Stimulated activated CD4-positive, alpha-beta T cell treated with anti-CD3 and anti-CD28 coated beads, Interleukin-12 subunit alpha, Interleukin-12 subunit beta, amount 100 ng/mL, for 4 hours (primary cell): Measurements from ENCODE around the gene TERF2IP.

ENCODE experiments used
- DNase-seq: peaks from one replicate; pipeline ENCODE4 v3.0.0-alpha.2; 2020

Gene TERF2IP, protein sequence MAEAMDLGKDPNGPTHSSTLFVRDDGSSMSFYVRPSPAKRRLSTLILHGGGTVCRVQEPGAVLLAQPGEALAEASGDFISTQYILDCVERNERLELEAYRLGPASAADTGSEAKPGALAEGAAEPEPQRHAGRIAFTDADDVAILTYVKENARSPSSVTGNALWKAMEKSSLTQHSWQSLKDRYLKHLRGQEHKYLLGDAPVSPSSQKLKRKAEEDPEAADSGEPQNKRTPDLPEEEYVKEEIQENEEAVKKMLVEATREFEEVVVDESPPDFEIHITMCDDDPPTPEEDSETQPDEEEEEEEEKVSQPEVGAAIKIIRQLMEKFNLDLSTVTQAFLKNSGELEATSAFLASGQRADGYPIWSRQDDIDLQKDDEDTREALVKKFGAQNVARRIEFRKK

GRCh38 chr16:75647492-75648264 is at the start of gene TERF2IP, which contains the start of gene KARS1:
TSS of gene TERF2IP (plus strand) at chr16:75647773. CDS start at chr16:75647883, 110 bp downstream.
TSS of gene KARS1 (minus strand) at chr16:75647665. CDS start at chr16:75647639, 26 bp downstream.
- DNase-seq, result peak; percentile 91

GRCh38 chr16:75599452-75600277 is 47.9 kb upstream of the TERF2IP start:
- DNase-seq, result no peak

GRCh38 chr16:75603241-75603640 is 44.3 kb upstream of the TERF2IP start:
- DNase-seq, result no peak

GRCh38 chr16:75606507-75606906 is 41.1 kb upstream of the TERF2IP start:
- DNase-seq, result no peak

DNA sequence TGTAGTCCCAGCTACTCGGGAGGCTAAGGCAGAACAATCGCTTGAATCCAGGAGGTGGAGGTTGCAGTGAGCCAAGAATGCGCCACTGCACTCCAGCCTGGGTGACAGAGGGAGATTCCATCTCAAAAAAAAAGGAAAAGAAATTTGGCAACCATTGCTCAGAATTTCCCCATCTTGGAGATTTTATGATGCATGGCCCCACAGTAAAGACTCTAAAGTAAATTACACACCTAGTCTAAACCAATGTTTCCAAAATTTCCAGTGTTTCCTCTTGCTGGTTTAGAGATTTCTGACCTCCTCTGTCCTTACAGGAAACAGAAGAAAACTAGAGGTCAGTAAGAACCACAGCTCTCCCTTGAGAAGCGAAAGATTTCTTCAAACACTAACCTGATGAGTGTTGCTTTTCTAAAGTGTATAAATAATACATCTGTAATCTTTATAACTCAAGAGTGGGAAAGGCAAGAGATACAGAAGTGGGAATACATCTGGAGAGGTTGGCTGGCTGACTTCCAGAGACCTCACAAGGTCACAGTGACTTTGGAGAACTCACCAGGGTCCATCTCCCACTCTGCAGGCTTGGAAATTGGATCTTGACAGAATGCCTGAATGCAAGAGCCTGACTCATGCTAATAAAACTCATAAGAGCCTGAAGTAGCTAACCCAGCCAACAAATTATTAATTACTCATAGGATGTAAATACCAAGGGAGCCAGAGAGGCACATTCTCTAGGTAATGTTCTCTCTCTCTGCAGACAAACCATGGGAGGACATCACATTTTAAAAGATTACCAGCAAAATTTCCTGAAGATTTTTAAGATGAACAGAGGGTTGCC is 33.3 kb upstream of the TERF2IP start:
- no peak for DNase-seq

- no peak for DNase-seq
These were observed 32.0 kb upstream of the TERF2IP start for GRCh38 chr16:75615619-75616018.

- DNase-seq, result no peak
These were observed 31.0 kb upstream of the TERF2IP start for GRCh38 chr16:75616521-75617010.

DNA sequence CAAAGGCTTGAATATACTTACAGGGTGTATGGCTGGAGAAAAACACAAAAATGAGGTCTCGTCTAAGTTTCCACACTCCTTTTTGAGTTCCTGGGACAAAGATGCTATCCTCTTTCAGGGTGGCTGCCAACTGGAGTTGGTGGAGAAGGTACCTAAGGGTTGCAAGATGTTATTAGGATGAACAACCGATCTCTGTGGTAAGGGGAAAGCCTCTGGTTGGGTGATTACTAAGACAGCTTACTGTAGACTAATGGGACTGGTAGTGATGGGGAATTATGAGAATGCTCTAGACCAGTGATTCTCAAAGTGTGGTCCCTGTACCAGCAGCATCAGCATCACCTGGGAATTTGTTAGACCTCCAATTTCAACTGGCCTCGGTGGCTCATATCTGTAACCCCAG is 30.5 kb upstream of the TERF2IP start:
- no peak for DNase-seq

GRCh38 chr16:75618780-75619179 is 28.8 kb upstream of the TERF2IP start:
- no peak for DNase-seq

DNA sequence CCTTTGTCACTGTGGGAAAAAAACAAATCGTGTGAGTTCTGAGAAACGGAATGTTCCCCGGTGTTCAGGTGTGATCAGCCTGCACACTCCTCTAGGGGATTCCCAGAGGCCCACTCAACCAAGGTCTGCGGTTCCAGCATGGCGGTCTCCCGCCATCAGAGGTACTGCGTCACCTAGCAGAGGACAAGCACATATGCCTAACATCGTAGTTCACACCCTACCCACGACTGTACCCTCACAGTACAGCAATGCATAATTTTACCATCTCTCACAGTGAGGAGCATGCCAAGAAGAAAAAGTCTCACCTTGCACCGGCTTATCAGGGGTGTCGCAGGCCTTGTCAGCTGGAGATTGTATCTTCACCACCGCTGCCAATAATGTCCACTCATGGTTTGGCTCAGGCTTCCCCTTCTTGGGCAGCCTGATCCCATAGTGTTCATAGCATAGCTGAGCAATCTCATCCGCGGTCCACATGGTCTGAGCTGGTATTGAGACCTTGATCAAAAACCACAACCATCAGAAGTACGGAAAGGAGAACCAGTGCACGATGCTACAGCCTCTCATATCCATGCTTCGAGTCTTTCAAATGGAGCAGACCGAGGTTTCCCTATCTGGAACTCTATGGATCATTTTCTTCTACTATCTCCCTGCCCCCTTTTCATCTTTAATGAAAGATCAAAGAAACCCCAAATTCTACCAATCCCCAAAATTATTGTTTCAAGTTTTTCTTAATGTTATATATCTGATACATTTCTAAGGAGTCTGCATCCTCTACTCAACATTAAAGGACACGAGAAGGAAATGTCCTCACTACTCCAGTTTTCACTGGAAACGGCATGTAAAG is 27.0 kb upstream of the TERF2IP start:
- no peak for DNase-seq

DNA sequence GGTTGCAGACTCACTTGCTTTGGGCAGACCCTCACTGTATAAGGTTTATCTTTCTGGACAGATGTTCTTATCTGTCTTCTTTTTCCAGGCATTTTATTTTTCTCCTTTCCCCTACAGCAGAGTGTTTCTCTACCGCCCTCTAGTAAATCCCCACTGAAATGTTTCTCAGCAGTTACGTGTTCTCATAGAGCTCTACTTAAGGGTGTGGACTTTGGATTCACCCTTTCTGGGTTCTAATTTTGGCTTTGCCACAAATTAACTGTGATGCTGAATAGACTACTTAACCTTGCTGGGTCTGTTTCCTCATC is 26.4 kb upstream of the TERF2IP start:
- no peak for DNase-seq

- peak; percentile 96 for DNase-seq
These were observed 24.6 kb upstream of the TERF2IP start, which contains the start of gene ADAT1 for GRCh38 chr16:75622761-75623605. TSS of gene ADAT1 (minus strand) at chr16:75623281. CDS start at chr16:75620799, 2,482 bp downstream.

DNA sequence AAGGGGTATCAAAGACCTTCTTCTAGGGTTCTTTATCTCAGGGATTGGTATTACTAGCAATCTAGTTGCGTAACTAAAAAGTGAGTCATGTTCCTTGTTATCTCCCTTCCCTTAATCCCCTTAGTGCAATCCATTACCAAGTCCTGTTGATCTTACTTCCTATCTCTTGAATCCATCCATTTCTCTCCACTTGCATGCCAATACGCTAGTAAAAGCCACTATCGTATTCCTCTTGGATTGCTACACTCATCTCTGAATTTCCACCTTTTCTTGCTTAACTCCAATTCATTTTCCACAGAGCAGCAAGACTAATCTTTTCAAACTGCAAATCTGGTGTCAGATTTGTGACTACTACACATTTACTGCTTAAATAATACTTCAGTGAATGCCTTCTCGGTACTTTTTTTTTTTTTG is 22.6 kb upstream of the TERF2IP start:
- no peak for DNase-seq

DNA sequence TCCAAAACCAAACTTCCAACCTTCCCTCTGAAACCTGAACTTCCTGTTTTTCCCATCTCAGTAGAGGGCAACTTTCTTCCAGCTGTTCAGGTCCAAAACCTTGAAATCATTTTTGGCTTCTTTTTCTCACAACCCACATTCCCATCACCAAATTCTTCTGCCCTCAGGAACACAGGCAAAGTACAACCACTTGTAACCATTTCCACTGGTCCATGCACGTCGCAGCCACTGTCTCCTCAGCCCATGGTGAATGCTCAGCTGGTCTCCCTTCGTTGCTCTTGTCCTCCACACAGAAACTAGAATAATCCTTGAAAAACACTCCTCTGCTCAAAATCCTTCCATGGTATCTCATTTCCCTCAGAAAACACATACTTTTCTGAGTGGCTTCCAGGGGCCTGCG is 20.8 kb upstream of the TERF2IP start:
- DNase-seq, result no peak

- no peak for DNase-seq
These were observed 19.7 kb upstream of the TERF2IP start for GRCh38 chr16:75627851-75628250.

DNA sequence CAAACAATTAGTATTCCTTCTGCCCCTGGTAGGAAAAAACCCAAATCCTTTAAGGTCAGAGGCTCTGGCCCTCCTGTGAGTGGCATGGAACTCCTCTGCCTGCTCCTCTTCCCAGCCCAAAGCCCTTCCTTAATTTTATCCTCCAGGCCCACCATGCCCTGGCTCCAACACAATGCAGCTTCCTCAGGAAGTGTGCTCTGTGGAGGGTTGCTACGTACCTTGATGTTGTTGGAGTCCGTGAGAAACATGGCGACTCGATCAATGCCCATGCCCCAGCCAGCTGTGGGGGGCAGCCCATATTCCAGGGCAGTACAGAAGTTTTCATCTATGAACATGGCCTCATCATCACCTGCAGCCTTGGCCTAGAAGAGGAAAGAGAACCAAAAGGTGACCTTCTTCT is 19.2 kb upstream of the TERF2IP start:
- DNase-seq, result no peak

DNA sequence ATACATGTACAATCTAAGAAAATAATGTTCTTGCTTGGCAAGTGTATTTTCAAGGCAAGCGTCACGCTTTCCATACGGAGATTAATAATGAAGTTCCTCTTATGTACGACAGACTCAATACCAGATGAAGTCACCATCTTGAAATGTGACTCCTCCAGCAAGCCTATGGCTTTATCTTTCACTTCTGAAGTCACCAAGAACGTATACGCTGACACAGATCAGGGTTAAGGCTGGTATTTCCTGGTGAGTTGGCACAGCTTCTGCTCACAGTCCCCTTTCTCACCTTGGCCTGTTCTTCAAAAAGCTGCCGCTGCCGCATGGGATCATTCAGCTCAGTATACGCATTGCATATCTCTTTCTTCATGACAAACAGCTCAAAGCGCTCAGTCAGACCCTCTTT is 18.4 kb upstream of the TERF2IP start:
- DNase-seq, result no peak

DNA sequence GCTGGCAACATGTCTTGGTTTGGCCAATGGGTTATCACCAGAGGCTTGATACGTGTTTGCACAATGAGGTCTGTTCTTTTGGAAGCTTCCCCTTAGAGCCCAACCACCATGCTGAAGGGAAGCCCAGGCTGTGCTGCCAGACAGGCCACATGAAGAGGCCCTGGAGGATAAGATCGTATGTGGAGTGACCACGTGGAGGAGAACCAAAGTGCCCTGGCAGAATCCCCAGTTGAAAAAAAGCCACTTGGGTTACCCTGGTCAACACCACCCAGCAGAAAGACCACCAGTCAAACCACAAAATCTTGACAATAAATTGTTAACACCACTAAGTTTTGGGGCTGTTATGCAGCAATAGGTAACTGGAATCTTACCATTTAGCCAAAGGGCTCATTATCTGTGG is 17.5 kb upstream of the TERF2IP start:
- no peak for DNase-seq

- DNase-seq, result no peak
These were observed 14.7 kb upstream of the TERF2IP start for GRCh38 chr16:75632857-75633256.

DNA sequence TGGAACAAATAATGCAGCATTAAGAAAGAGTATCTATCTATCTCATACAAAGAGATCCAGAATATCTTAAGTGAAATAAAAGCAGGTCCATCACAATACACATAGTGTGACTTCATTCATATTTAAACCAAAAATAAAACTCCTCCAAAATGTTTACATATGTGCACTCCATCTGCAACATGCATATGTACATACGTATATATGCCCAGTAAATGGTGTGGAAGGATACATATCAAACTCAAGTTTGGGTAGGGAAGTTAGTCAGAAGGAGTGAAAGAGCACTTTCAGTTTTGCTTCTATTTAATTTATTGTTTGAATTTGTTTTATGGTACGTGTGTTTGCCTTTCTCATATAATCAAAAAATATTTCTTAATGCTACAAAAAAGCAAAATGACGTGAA is 12.5 kb upstream of the TERF2IP start:
- DNase-seq, result no peak
